Heart right ventricle (tissue), 16 donors: Measurements from ENCODE around the gene ETV1. TPM values are rescaled to one million over a fixed set of nuclear protein-coding genes. Genes with fewer than 3 reads are reported as not detected.
A peak's percentile ranks its signal among the peaks of the same experiment; 100 is the strongest.

Experiments
- ATAC-seq, 8 donors: fragments of 200-7000 bp; cut with Tn5 transposase; one replicate each; pipeline ENCODE4 v1.9.1; 2020; ENCODE audit warnings: mild to moderate bottlenecking in 8 of 8, moderate library complexity in 8 of 8, moderate number of reproducible peaks in 1 of 8
- DNase-seq, 2 donors: peaks; one replicate each; pipeline ENCODE4 v3.0.0-alpha.2; 2020
- H3K27ac ChIP-seq, 10 donors: fragments of 200-600 bp; sonication (generic) in 2 of 10; one replicate each; pipeline versions ENCODE4 v1.5.0 to v1.8.0; 2020 to 2022; ENCODE audit warnings: mild to moderate bottlenecking in 3 of 10
- H3K27me3 ChIP-seq, 7 donors: fragments of 200-600 bp; one replicate each; pipeline ENCODE4 v1.8.0; 2021 to 2022; ENCODE audit warnings: mild to moderate bottlenecking in 2 of 7
- H3K36me3 ChIP-seq, 9 donors: fragments of 200-600 bp; sonication (generic) in 1 of 9; one replicate each; pipeline versions ENCODE4 v1.5.0 to v1.8.0; 2020 to 2022; ENCODE audit warnings: mild to moderate bottlenecking in 2 of 9
- H3K4me1 ChIP-seq, 9 donors: fragments of 200-600 bp; sonication (generic) in 1 of 9; one replicate each; pipeline versions ENCODE4 v1.5.0 to v1.8.0; 2020 to 2022; ENCODE audit warnings: mild to moderate bottlenecking in 4 of 9
- H3K4me3 ChIP-seq, 10 donors: fragments of 200-600 bp; sonication (generic) in 2 of 10; one replicate each; pipeline versions ENCODE4 v1.5.0 to v1.8.0; 2020 to 2022; ENCODE audit warnings: mild to moderate bottlenecking in 7 of 10, moderate library complexity in 2 of 10
- H3K9me3 ChIP-seq, 11 donors: fragments of 200-600 bp in 10 of 11; sonication (generic) in 2 of 11; one replicate each; pipeline versions ENCODE4 v1.5.0 to v1.8.0; 2013 to 2022; ENCODE audit warnings: mild to moderate bottlenecking in 2 of 11, control low read depth in 1 of 11, moderate library complexity in 1 of 11
- CTCF ChIP-seq, 9 donors: fragments of 200-600 bp; sonication (generic) in 2 of 9; IDR thresholded peaks; one replicate each; pipeline versions ENCODE4 v1.5.0 to v1.8.0; 2021 to 2022; ENCODE audit warnings: antibody characterized with exemption in 9 of 9, mild to moderate bottlenecking in 5 of 9, moderate library complexity in 1 of 9
- WGBS, 2 donors: extraction: QIAGEN DNeasy Blood & Tissue Kit; methylation state at CpG; one replicate each; pipeline ENCODE4 v1.1.7; 2013; ENCODE audit warnings: inconsistent platforms in 1 of 2; 5-methylcytosine and 5-hydroxymethylcytosine counted together
- intact Hi-C, 10 donors: fragments of 100-400 bp; cut with DNase I; formaldehyde crosslinking; loops; one replicate each; pipeline versions ENCODE4 v1.11.1 to v1.14.2; 2022
- polyA plus RNA-seq, 2 donors: library from polyadenylated mRNA; stranded (reverse); fragments of 200-250 nt; gene quantifications; one replicate each; pipeline ENCODE4 v1.2.3, GENCODE V29; 2013
- total RNA-seq, 10 donors: library from RNA; stranded (reverse); fragmentation: NEBNext Ultra II Directional in 3 of 10; extraction: Animal tissue kit (Norgen Biotek cat#: 25700) in 3 of 10; gene quantifications; one replicate each; pipeline versions ENCODE4 v1.2.1 to v1.2.4, GENCODE V29; 2021 to 2023
- donor health status: Arrhythmogenic right ventricular cardiomyopathy.
- donor health status: ischemic (EF 13 %, LVEDD 7.1; RV severe dilation, severe dysfunction).
- donor health status: healthy with polysubstance abuse.
- donor health status: DM: no; HTN: yes; CAD: no.
- donor health status: DM: no; HTN: no; CAD: no.
- donor health status: ischemic (EF 25% LVEDD 6.9; RV normal size, moderate dysfunction).
- donor health status: ischemic (EF 25% LVEDD 5.7; RV mildly dilated, moderate dysfunction).
- donor health status: healthy.
- donor health status: DM: yes; HTN: yes; CAD: no.
- donor health status: Ischemic cardiomyopathy.
- donor health status: ischemic (EF 35%, LVEDD 5.7; RV mildly dilated, moderate dysfunction).
- donor health status: nonischemic (EF 11% LVEDD 7.7; RV severe dilation, severe dysfunction).
- donor health status: DM: yes; HTN: yes; CAD: no.
- donor health status: PGD.
- donor health status: ischemic (EF 29% LVEDD 5.4; RV normal size, mild dysfunction).
- donor health status: nonischemic (EF 23%, LVEDD 6.1; RV moderate dilation, normal function).

Gene ETV1
- total and polyA plus RNA-seq, 12 donors: 9.5 to 118 (median 55.1) TPM

- Histone ChIP-seq H3K27ac (no peak overlapping the region), H3K9me3 (no peaks in the 10 kb centered on the region), H3K36me3 (no peaks in the 10 kb centered on the region), H3K27me3 (no peaks in the 10 kb centered on the region), H3K4me3 (no peak overlapping the region), H3K4me1 (peaks cover 0 to 19% (median 0%) of the 10 kb centered on the region in 9 donors)
- peak in 2 of 8 donors; percentile 44 to 58 for ATAC-seq
- DNase-seq: no peak
- TF ChIP-seq CTCF (IDR thresholded peaks at IDR 0.05): no peak
- WGBS, 2 donors: 82 to 83% methylated on average over 8 of the region's 8 CpGs
- intact Hi-C loops: no loop called here
Measured at GRCh38 chr7:13852281-13852968, 137.0 kb downstream of the ETV1 start.

- Histone ChIP-seq H3K4me1 (peaks cover 0 to 19% (median 0%) of the 10 kb centered on the region in 9 donors), H3K4me3 (no peak overlapping the region), H3K9me3 (no peaks in the 10 kb centered on the region), H3K27me3 (no peaks in the 10 kb centered on the region), H3K36me3 (no peaks in the 10 kb centered on the region), H3K27ac (no peak overlapping the region)
- no peak for TF ChIP-seq CTCF (IDR thresholded peaks at IDR 0.05)
- ATAC-seq (no peak), DNase-seq (no peak)
- intact Hi-C loops: no loop called here
- WGBS, 2 donors: 66 to 81% methylated on average over 4 of the region's 4 CpGs
Measured at GRCh38 chr7:13851736-13852135, 137.7 kb downstream of the ETV1 start.

- Histone ChIP-seq H3K4me1 (peaks cover 0 to 19% (median 0%) of the 10 kb centered on the region in 9 donors), H3K4me3 (no peak overlapping the region), H3K36me3 (no peaks in the 10 kb centered on the region), H3K27me3 (no peaks in the 10 kb centered on the region), H3K27ac (peak overlapping the region in 1 of 10 donors; percentile 69), H3K9me3 (no peaks in the 10 kb centered on the region)
- intact Hi-C loops: no loop called here
- peak in 1 of 8 donors; percentile 71 for ATAC-seq
- DNase-seq: no peak
- TF ChIP-seq CTCF (IDR thresholded peaks at IDR 0.05): no peak
- 40 to 55% methylated on average over 2 of the region's 2 CpGs for WGBS, 2 donors
Measured at GRCh38 chr7:13850185-13850752, 139.2 kb downstream of the ETV1 start.

- no peak overlapping the region for H3K4me3 ChIP-seq
- H3K4me1 ChIP-seq: peaks cover 0 to 19% (median 0%) of the 10 kb centered on the region in 9 donors
- DNase-seq (no peak), ATAC-seq (peak in 3 of 8 donors; percentile 16 to 56 (median 48))
- no peak for TF ChIP-seq CTCF (IDR thresholded peaks at IDR 0.05)
- no peaks in the 10 kb centered on the region for H3K27me3 ChIP-seq
- intact Hi-C loops: no loop called here
- no peaks in the 10 kb centered on the region for H3K9me3 ChIP-seq
- WGBS, 2 donors: 78 to 84% methylated on average over 3 of the region's 3 CpGs
- H3K27ac ChIP-seq: peak overlapping the region in 1 of 10 donors; percentile 69
- H3K36me3 ChIP-seq: no peaks in the 10 kb centered on the region
Measured at GRCh38 chr7:13849163-13849892, 140.1 kb downstream of the ETV1 start.
